T-helper 9 cell (primary cell): ENCODE measurements around the gene RPS6KA4.

Experiments
- DNase-seq: peaks from one replicate; pipeline ENCODE4 v3.0.0-alpha.2; 2020

RPS6KA4 gene

GRCh38 chr11:64327375-64327774 is 31.6 kb upstream of the RPS6KA4 start:
- no peak for DNase-seq

GRCh38 chr11:64327993-64328392 is 31.0 kb upstream of the RPS6KA4 start:
- no peak for DNase-seq

GRCh38 chr11:64330888-64331287 is 28.1 kb upstream of the RPS6KA4 start:
- DNase-seq: no peak

GRCh38 chr11:64331569-64332371 is 27.2 kb upstream of the RPS6KA4 start:
- peak; percentile 47 for DNase-seq

GRCh38 chr11:64333556-64333955 is 25.4 kb upstream of the RPS6KA4 start:
- no peak for DNase-seq

GRCh38 chr11:64334764-64335735 is 23.9 kb upstream of the RPS6KA4 start:
- DNase-seq: no peak

GRCh38 chr11:64337538-64338249 is 21.3 kb upstream of the RPS6KA4 start:
- DNase-seq: no peak

- DNase-seq: no peak
Observed at GRCh38 chr11:64338716-64339115, 20.2 kb upstream of the RPS6KA4 start.

GRCh38 chr11:64339286-64339685 is 19.7 kb upstream of the RPS6KA4 start:
- no peak for DNase-seq

- DNase-seq: peak; percentile 82
Observed at GRCh38 chr11:64339754-64340408, 19.1 kb upstream of the RPS6KA4 start, which contains the start of gene CCDC88B. TSS of gene CCDC88B (plus strand) at chr11:64340204. CDS start at chr11:64340267, 63 bp downstream.

GRCh38 chr11:64340671-64341335 is 18.2 kb upstream of the RPS6KA4 start:
- DNase-seq: peak; percentile 77

GRCh38 chr11:64341429-64341828 is 17.5 kb upstream of the RPS6KA4 start:
- no peak for DNase-seq

GRCh38 chr11:64341851-64342791 is 16.8 kb upstream of the RPS6KA4 start:
- DNase-seq: peak; percentile 89

GRCh38 chr11:64342869-64343745 is 15.9 kb upstream of the RPS6KA4 start:
- DNase-seq: no peak

- no peak for DNase-seq
Observed at GRCh38 chr11:64343767-64344559, 15.0 kb upstream of the RPS6KA4 start.

GRCh38 chr11:64344787-64345186 is 14.2 kb upstream of the RPS6KA4 start:
- DNase-seq: no peak

- DNase-seq: no peak
Observed at GRCh38 chr11:64347193-64347867, 11.6 kb upstream of the RPS6KA4 start.
